Stimulated activated CD8-positive, alpha-beta memory T cell treated with anti-CD3 and anti-CD28 coated beads, Interleukin-15, amount 100 ng/mL, for 48 hours (primary cell): ENCODE data around the gene MUC5B.

ENCODE experiments used
- DNase-seq, 2 donors: peaks; one replicate each; pipeline ENCODE4 v3.0.0-alpha.2; 2020; ENCODE audit warnings: low read depth in 2 of 2

Gene MUC5B

GRCh38 chr11:1300569-1301187 lies 77.8 kb downstream of the MUC5B start:
- DNase-seq: no peak

- DNase-seq: no peak
These were observed 78.5 kb downstream of the MUC5B start for GRCh38 chr11:1301220-1302000.

GRCh38 chr11:1302041-1302460 lies 79.2 kb downstream of the MUC5B start:
- DNase-seq: no peak

- DNase-seq: no peak
These were observed 79.7 kb downstream of the MUC5B start for GRCh38 chr11:1302461-1303125.

GRCh38 chr11:1303126-1303821 lies 80.4 kb downstream of the MUC5B start:
- no peak for DNase-seq

GRCh38 chr11:1303973-1304372 lies 81.1 kb downstream of the MUC5B start:
- DNase-seq: no peak

- no peak for DNase-seq
These were observed 81.5 kb downstream of the MUC5B start for GRCh38 chr11:1304380-1304779.

- DNase-seq: no peak
These were observed 82.2 kb downstream of the MUC5B start for GRCh38 chr11:1305063-1305495.

- no peak for DNase-seq
These were observed 82.7 kb downstream of the MUC5B start for GRCh38 chr11:1305501-1306056.

- DNase-seq: no peak
These were observed 83.6 kb downstream of the MUC5B start for GRCh38 chr11:1306186-1307162.

GRCh38 chr11:1307163-1307870 lies 84.5 kb downstream of the MUC5B start:
- no peak for DNase-seq

- no peak for DNase-seq
These were observed 85.3 kb downstream of the MUC5B start for GRCh38 chr11:1307998-1308742.

GRCh38 chr11:1308743-1309497 lies 86.1 kb downstream of the MUC5B start:
- DNase-seq: no peak

GRCh38 chr11:1309498-1310317 lies 86.8 kb downstream of the MUC5B start, which contains the start of gene TOLLIP:
TSS of gene TOLLIP (minus strand) at chr11:1309632. CDS start at chr11:1309498, 134 bp downstream.
- DNase-seq: peak; percentile 96

- DNase-seq: no peak
These were observed 87.4 kb downstream of the MUC5B start for GRCh38 chr11:1310318-1310687.

- DNase-seq: peak; percentile 43 to 45
These were observed 88.1 kb downstream of the MUC5B start for GRCh38 chr11:1310772-1311468.
